Measurements from ENCODE around the gene ZNF24.

Gene ZNF24

GRCh38 chr18:35352778-35353177 lies 8.6 kb upstream of the ZNF24 start:
- no peak for DNase-seq

- DNase-seq: no peak
Measured at GRCh38 chr18:35352283-35352682, 8.1 kb upstream of the ZNF24 start.

- no peak for DNase-seq
Measured at GRCh38 chr18:35348001-35348400, 3.8 kb upstream of the ZNF24 start.

- no peak for DNase-seq
Measured at GRCh38 chr18:35345950-35346349, 1.7 kb upstream of the ZNF24 start.

GRCh38 chr18:35345460-35345921 lies 1.3 kb upstream of the ZNF24 start:
- peak; percentile 14 for DNase-seq

GRCh38 chr18:35344736-35345459 lies 678 bp upstream of the ZNF24 start:
- peak; percentile 50 for DNase-seq

- DNase-seq: no peak
Measured at GRCh38 chr18:35343488-35343935, 708 bp downstream of the ZNF24 start.

- DNase-seq: no peak
Measured at GRCh38 chr18:35337286-35337685, 6.9 kb downstream of the ZNF24 start.

- no peak for DNase-seq
Measured at GRCh38 chr18:35335866-35336265, 8.4 kb downstream of the ZNF24 start.

GRCh38 chr18:35334821-35335220 lies 9.4 kb downstream of the ZNF24 start:
- DNase-seq: no peak

GRCh38 chr18:35334212-35334611 lies 10.0 kb downstream of the ZNF24 start:
- no peak for DNase-seq

GRCh38 chr18:35331367-35332087 lies 12.7 kb downstream of the ZNF24 start:
- no peak for DNase-seq

- no peak for DNase-seq
Measured at GRCh38 chr18:35328868-35329267, 15.4 kb downstream of the ZNF24 start.

GRCh38 chr18:35326695-35327387 lies 17.4 kb downstream of the ZNF24 start:
- no peak for DNase-seq

GRCh38 chr18:35324926-35325655 lies 19.1 kb downstream of the ZNF24 start:
- DNase-seq: no peak

GRCh38 chr18:35322486-35323458 lies 21.4 kb downstream of the ZNF24 start:
- DNase-seq: no peak

GRCh38 chr18:35311496-35311895 lies 32.7 kb downstream of the ZNF24 start:
- no peak for DNase-seq

GRCh38 chr18:35306588-35307250 lies 37.5 kb downstream of the ZNF24 start:
- DNase-seq: no peak

- DNase-seq: no peak
Measured at GRCh38 chr18:35303610-35304009, 40.6 kb downstream of the ZNF24 start.

GRCh38 chr18:35296060-35296459 lies 48.2 kb downstream of the ZNF24 start:
- DNase-seq: no peak

GRCh38 chr18:35291166-35291565 lies 53.1 kb downstream of the ZNF24 start:
- DNase-seq: no peak

All from SHP77 treated with DMSO at 0.1 percent for 48 hours (cell line).